Epithelial cell of esophagus (primary cell): ENCODE results near the gene CNOT6.

Experiments used
- DNase-seq: peaks from one replicate; pipeline ENCODE4 v3.0.0; 2010; ENCODE audit warnings: low read depth
- H3K4me3 ChIP-seq: 2 replicates; pipeline ENCODE4 v1.5.1; 2011; ENCODE audit warnings: mild to moderate bottlenecking, low read length, control low read depth
- CTCF ChIP-seq: IDR thresholded peaks from 2 replicates; pipeline ENCODE4 v1.5.1; 2011; ENCODE audit warnings: low read depth, mild to moderate bottlenecking, low read length, control low read depth, inconsistent platforms; ENCODE audit not compliant: insufficient read depth; ENCODE audit errors: missing control alignments

The CNOT6 gene

GRCh38 chr5:180580681-180581080, 86.5 kb downstream of the CNOT6 start:
- no peak overlapping the region for H3K4me3 ChIP-seq
- DNase-seq = no peak
- TF ChIP-seq CTCF = no peak

GRCh38 chr5:180583738-180584137, 89.6 kb downstream of the CNOT6 start:
- DNase-seq = no peak
- H3K4me3 ChIP-seq = no peak overlapping the region
- no peak for TF ChIP-seq CTCF

GRCh38 chr5:180586204-180586603, 92.0 kb downstream of the CNOT6 start:
- DNase-seq = no peak
- H3K4me3 ChIP-seq = no peak overlapping the region
- TF ChIP-seq CTCF = no peak

- H3K4me3 ChIP-seq = no peak overlapping the region
- no peak for TF ChIP-seq CTCF
- no peak for DNase-seq
Measured at GRCh38 chr5:180586870-180587269, 92.7 kb downstream of the CNOT6 start.

GRCh38 chr5:180589771-180590542, 95.8 kb downstream of the CNOT6 start:
- no peak for DNase-seq
- TF ChIP-seq CTCF = no peak
- no peak overlapping the region for H3K4me3 ChIP-seq

- H3K4me3 ChIP-seq = no peak overlapping the region
- DNase-seq = no peak
- TF ChIP-seq CTCF = no peak
Measured at GRCh38 chr5:180590543-180591310, 96.5 kb downstream of the CNOT6 start.
